Activated CD8-positive, alpha-beta T cell treated with anti-CD3 and anti-CD28 coated beads for 36 hours (primary cell): ENCODE data around the gene CELSR1. TPM values are rescaled to one million over a fixed set of nuclear protein-coding genes. Genes with fewer than 3 reads are reported as not detected.

ENCODE experiments used
- ATAC-seq: fragments of 200-7000 bp; cut with Tn5 transposase; one replicate; pipeline ENCODE4 v1.10.0; 2021; ENCODE audit warnings: mild to moderate bottlenecking, moderate library complexity
- CTCF ChIA-PET: fragments of 350-600 bp; sonication (Branson Sonifier 250); formaldehyde crosslinking; loops from one replicate; lab custom pipeline; 2021; ENCODE audit warnings: antibody characterized with exemption; lab: Charles Lee
- POLR2A ChIA-PET: fragments of 350-600 bp; sonication (Branson Sonifier 250); formaldehyde crosslinking; loops from one replicate; lab custom pipeline; 2021; ENCODE audit warnings: antibody characterized with exemption; lab: Charles Lee
- DNase-seq: peaks from one replicate; pipeline ENCODE4 v3.0.0-alpha.2; 2020
- H3K27ac Mint-ChIP-seq: one replicate; pipeline ENCODE4 v1.8.0; 2021; ENCODE audit warnings: mild to moderate bottlenecking, mixed read lengths
- H3K27me3 Mint-ChIP-seq: one replicate; pipeline ENCODE4 v1.8.0; 2021; ENCODE audit warnings: mixed read lengths
- H3K36me3 Mint-ChIP-seq: one replicate; pipeline ENCODE4 v1.8.0; 2021; ENCODE audit warnings: low read depth, mixed read lengths
- H3K4me1 Mint-ChIP-seq: one replicate; pipeline ENCODE4 v1.8.0; 2021; ENCODE audit warnings: low read depth, mixed read lengths
- H3K4me3 Mint-ChIP-seq: one replicate; pipeline ENCODE4 v1.8.0; 2021; ENCODE audit warnings: mild to moderate bottlenecking, moderate library complexity, mixed read lengths
- H3K9me3 Mint-ChIP-seq: one replicate; pipeline ENCODE4 v1.8.0; 2021; ENCODE audit warnings: mixed read lengths
- CTCF ChIP-seq: fragments of 200-600 bp; IDR thresholded peaks from one replicate; pipeline ENCODE4 v1.8.0; 2022; ENCODE audit warnings: antibody characterized with exemption, mild to moderate bottlenecking
- intact Hi-C: fragments of 100-400 bp; cut with micrococcal nuclease; formaldehyde crosslinking; loops from one replicate; pipeline ENCODE4 v1.10.0; 2022
- total RNA-seq, 2 experiments: library from RNA; stranded (reverse); gene quantifications; one replicate each; pipeline ENCODE4 v1.2.3, GENCODE V29; 2021

The CELSR1 gene
- total RNA-seq, 2 experiments from 2014 or later = 0.25 to 0.36 TPM

GRCh38 chr22:46574993-46575910 is 37.8 kb upstream of the CELSR1 start:
- Mint-ChIP-seq H3K4me1 (peaks cover 25% of the 10 kb centered on the region), H3K9me3 (peaks cover 15% of the 10 kb centered on the region), H3K36me3 (no peaks in the 10 kb centered on the region), H3K27me3 (no peaks in the 10 kb centered on the region), H3K4me3 (peak overlapping the region; percentile 71), H3K27ac (peak overlapping the region; percentile 65)
- ChIA-PET CTCF (interaction anchor here (1.0 to 1.5 kb wide), 2 partner anchors 11 to 12 kb away, joined by 3 to 6 read pairs; no protein-coding TSS in a partner anchor), POLR2A (no interaction called here)
- intact Hi-C loops = no loop called here
- no peak for TF ChIP-seq CTCF
- no peak for ATAC-seq
- no peak for DNase-seq

- peaks cover 15% of the 10 kb centered on the region for H3K9me3 Mint-ChIP-seq
- H3K27ac Mint-ChIP-seq = no peak overlapping the region
- intact Hi-C loops = no loop called here
- H3K27me3 Mint-ChIP-seq = no peaks in the 10 kb centered on the region
- H3K4me3 Mint-ChIP-seq = no peak overlapping the region
- no peak for TF ChIP-seq CTCF
- peaks cover 25% of the 10 kb centered on the region for H3K4me1 Mint-ChIP-seq
- H3K36me3 Mint-ChIP-seq = no peaks in the 10 kb centered on the region
- ATAC-seq = no peak
- DNase-seq = no peak
- ChIA-PET CTCF (interaction anchor here (1.5 kb wide), 1 partner anchor 11 kb away, joined by 6 read pairs; no protein-coding TSS in a partner anchor), POLR2A (no interaction called here)
These were observed 37.1 kb upstream of the CELSR1 start for GRCh38 chr22:46574438-46574992.

DNA sequence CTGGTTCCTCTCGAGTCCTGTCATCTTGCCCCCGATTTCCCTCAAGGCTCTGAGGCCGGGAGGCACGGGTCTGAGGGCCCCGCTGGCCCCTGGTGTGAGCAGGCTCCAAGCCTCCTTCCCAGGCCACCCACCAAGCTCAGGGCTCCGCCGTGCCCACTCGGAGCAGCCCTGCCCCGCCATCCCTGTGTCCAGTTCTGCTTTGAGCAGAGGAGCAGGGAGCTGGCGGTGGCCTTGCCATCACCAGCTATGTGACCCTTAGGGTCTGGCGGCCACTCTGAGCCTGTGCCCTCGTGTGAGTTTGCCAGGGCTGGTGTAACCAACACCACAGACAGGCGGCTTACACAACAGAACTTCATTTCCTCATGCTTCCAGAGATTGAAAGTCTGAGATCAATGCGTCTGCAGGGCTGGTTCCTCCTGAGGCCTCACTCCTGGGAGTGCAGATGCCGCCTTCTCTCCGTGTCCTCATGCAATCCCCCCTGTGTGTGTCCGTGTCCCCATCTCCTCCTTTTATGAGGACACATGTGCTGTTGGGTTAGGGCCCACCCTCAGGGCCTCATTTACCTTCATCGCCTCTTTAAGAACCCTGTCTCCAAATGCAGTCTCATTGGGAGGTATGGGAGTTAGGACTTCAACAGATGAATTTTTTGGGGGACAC is 36.5 kb upstream of the CELSR1 start:
- peaks cover 15% of the 10 kb centered on the region for H3K9me3 Mint-ChIP-seq
- no peaks in the 10 kb centered on the region for H3K27me3 Mint-ChIP-seq
- no peak overlapping the region for H3K27ac Mint-ChIP-seq
- ChIA-PET CTCF (no interaction called here), POLR2A (no interaction called here)
- DNase-seq (no peak), ATAC-seq (no peak)
- no peak overlapping the region for H3K4me3 Mint-ChIP-seq
- no peak for TF ChIP-seq CTCF
- intact Hi-C loops = no loop called here
- peaks cover 22% of the 10 kb centered on the region for H3K4me1 Mint-ChIP-seq
- no peaks in the 10 kb centered on the region for H3K36me3 Mint-ChIP-seq

- ChIA-PET CTCF (no interaction called here), POLR2A (interaction anchor here (0.7 kb wide), 1 partner anchor 168 kb away, joined by 3 read pairs; no protein-coding TSS in a partner anchor)
- no peaks in the 10 kb centered on the region for H3K36me3 Mint-ChIP-seq
- no peak overlapping the region for H3K4me3 Mint-ChIP-seq
- no peak overlapping the region for H3K27ac Mint-ChIP-seq
- no peak for TF ChIP-seq CTCF
- H3K27me3 Mint-ChIP-seq = no peaks in the 10 kb centered on the region
- intact Hi-C loops = no loop called here
- H3K4me1 Mint-ChIP-seq = peaks cover 14% of the 10 kb centered on the region
- no peak for DNase-seq
- ATAC-seq = no peak
- peaks cover 15% of the 10 kb centered on the region for H3K9me3 Mint-ChIP-seq
These were observed 35.7 kb upstream of the CELSR1 start for GRCh38 chr22:46572911-46573780.
